ENCODE results near the gene KIF6.
"Not testable (repeated sequence)": the region's sequence is repeated elsewhere in the genome, so short reads cannot be mapped to it uniquely, and the experiment has no call there.

KIF6 gene

DNA sequence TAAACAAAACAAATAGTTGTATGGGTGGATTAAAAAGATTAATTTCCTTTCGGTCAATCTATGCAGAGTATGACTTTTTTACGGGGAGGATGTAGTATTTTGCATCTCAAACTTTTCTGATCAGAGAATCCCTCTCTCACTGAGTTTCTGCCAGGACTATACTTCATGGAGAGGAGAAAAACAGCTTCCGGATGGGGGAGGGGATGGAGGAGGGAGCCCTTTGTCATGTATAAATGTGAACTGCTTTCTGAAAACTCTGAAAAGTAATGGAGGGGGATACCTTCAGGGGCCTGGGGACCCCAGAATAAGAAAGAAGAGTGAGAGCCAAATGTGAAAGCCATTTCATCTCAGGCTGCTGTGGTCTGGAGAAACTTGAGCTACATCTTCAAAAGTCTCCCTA, 229.6 kb downstream of the KIF6 start:
- no peak for DNase-seq

DNA sequence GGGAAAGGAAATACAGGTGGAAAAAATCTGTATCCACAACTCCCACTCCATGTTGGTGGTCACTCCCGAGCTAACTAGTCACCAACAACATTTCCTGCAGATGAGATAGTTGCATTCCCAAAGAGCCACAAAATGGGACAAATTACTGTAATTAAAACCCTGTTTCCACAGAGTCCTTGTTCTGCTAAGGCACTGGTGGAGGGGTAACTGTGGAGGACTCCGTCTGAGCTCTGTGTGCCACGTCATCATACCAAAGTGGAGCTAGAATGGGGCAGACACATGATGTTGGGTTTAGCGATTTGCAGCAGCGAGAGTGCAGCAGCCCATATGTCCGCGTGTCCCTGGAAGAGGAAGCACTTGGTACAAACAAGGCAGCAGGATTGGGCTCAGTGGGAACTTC, 230.2 kb downstream of the KIF6 start:
- no peak for DNase-seq

DNA sequence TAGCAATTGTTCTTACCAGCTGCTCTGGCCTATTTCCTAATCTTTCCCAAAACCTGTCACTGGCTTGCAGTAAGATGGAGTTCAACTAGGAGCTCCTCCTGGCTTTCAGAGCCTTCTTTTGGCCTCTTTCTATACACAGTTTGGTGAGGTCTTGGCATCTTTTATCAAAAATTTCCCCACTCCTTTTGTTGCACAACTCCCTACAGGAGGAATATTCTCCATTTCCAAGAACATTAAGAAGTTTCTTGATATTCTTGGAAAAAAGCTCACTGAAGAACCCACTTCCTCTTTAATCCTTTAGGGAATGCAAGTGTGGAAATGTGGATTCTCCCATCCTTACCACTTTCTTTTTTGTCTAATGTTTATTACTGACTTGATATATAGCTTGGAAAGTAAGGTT, 231.4 kb downstream of the KIF6 start:
- no peak for DNase-seq

DNA sequence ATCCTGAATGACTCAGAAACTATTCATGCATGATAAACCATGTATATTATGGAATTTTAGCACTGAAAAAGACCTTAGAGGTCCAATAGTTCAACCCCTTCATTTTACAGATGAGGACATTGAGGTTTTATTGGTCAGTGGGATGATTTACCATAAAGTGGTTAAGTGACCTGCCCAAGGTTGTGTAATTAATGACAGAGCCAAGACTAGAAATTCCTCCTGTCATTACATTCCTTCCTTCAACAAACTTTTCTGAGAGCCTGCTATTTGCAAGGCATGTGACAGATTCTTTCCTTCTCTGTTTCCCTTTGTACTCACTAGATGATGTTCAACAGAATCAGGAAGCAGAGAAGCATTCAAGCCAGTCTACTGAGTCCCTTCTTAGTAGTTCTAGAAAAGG, 232.0 kb downstream of the KIF6 start:
- no peak for DNase-seq

DNA sequence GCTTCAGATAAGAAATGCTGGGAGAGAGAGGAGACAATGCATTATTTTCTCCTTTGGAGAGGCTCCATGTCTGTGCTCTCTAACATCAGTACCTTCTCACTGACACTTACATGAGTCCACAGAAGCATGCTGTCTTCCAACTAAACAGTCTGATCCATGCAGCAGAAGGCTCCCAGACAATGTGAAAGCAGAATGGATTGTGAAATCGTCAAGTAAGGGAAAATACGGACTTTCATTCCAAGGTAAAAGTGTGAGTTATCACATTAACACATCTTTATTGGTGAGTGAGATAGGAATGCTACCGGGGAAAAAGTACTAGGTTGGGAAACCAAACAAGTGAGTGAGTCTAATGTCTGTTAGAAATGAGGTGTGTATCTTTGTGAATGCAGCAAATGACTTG, 235.1 kb downstream of the KIF6 start:
- no peak for DNase-seq

DNA sequence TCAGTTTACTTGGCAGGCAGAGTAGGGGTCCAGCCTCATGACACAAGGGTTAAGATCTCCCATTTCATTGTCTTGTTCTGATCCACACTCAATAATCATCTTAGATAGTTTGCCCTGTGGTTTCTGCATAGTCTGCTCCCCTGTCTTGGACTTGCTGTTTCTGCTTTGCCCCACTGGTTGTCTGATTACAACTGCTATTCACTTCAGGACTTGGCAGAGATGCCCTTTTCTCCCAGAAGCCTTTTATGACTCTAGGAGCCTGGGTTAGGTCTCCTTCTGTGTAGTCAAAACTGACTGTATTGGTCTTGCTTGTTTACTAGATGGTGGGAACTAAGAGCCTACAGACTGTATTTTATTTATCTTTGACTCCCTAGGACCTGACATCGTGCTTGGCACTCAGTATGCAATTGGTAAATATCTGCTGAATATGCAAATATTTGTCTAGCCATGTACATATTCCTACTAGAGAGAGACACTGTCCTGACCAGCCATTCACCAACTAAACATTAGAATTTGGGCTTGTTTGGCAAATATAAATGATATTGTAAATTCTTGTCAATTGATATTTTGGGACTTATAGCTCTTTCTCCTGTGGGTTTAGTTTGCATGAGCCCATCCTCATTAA, 236.8 kb downstream of the KIF6 start:
- no peak for DNase-seq

DNA sequence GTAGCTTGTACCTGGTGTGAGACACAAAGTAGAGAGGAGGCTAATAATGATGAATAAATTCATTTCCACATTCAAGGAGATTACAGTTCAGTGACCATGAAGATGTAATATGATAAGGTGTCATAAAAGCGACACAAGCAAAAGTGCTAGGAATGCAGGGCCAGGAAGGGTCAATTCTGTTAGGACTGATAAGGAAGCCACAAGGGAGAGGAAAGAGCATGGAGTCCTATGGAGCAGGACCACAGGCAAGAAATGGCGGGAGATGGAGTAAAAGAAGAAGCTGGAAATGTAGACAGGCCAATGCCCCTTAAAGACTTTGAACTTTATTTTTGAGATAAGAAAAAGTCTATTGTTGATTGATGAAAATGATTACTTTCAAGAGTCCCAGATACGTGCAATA, 240.9 kb downstream of the KIF6 start:
- DNase-seq = no peak

DNA sequence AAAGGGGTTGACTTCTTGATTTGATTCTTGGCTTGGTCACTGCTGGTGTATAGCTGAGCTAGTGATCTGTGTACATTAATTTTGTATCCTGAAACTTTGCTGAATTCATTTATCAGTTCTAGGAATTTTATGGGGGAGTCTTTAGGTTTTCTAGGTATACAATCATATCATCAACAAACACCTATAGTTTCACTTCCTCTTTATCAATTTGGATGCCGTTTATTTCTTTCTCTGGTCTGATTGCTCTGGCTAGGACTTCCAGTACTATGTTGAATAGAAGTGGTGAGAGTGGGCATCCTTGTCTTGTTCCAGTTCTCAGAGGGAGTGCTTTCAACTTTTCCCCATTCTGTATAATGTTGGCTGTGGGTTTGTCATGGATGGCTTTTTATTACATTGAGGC, 245.4 kb downstream of the KIF6 start:
- not testable (repeated sequence) for DNase-seq

DNA sequence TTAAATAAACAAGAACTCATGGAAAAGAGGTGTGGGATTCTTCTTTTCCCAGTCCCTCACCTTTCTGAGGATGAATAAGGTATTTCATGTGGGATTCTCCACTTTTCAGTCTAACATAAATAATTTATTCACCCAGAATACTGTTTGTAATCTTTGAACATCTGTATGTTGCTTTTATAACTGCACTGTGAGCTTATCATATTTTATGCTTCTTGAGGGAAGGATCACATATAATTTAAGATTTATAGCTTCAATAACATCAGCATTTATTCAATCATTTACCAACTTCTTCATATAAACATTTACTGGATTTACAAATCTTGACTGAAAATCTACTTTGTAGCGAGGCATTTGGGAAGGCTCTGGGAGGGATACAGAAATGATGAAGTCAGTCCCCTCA, 248.5 kb downstream of the KIF6 start:
- DNase-seq = no peak

DNA sequence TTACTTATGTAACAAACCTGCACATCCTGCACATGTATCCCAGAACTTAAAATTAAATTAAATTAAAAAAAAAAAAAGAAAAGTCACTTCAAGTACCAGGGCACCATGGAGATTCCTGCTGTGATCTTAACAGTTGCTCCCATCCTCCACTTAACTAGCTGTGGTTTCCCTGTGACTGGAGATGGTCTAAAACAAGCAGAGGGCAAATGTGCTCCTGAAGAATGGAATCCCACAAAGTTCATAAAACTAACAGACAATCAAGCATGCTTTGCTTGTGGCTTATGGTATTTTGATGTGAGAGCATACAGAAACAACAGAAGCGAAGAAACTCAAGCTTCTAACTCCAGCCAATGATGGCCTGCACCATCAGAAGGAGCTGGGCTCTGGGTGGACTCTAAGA, 249.1 kb downstream of the KIF6 start:
- no peak for DNase-seq

DNA sequence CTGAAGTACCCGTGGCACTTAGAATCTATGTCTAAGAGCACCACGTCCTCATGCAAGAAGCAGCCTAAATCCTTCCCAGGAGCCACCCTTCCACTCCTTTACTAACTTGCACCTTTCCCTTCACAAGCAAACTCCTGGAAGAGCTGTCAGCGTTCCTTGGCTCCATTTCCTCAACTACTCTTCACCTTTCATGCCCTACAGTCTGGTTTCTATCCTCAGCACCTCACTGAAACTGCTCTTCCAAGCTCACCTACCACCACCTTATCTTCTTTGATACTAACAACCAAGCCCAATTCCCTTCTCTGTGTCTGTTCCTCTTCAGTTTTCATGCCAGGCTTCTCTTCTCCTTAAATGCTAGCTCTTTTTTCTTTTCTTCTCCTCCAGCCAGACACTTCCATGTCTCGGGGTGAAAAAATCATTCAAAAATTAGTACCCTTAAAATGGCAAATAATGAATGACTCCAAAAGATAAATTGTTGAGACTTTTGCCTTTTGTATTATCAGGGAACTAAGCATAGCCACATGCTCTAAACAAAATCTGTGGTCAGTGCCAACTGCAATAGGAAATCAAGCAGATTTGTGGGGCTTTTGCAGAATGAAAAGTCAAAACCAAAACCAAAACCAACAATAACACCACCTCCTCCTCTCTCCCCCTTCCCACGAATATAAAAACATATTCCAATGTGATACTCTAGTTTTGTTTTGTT, 253.1 kb downstream of the KIF6 start:
- DNase-seq = no peak

DNA sequence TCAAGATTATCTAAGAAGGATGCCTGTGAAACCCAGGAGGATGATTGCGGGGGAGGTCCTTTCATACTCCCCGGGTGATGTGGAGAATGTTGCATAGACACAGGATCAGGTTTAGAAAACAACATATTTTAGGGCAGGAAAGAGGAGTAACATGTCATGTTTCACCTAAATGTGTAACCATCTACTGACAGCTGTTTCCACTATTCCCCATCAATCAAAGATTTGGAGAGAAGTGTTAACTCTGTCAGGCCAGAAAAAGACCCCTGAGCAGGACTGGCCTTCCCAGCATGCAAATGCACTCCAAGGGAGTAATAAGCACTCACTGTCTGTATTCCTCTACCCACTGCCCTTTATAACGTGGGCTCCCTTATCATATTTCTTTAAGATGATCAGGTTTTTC, 254.7 kb downstream of the KIF6 start:
- no peak for DNase-seq

DNA sequence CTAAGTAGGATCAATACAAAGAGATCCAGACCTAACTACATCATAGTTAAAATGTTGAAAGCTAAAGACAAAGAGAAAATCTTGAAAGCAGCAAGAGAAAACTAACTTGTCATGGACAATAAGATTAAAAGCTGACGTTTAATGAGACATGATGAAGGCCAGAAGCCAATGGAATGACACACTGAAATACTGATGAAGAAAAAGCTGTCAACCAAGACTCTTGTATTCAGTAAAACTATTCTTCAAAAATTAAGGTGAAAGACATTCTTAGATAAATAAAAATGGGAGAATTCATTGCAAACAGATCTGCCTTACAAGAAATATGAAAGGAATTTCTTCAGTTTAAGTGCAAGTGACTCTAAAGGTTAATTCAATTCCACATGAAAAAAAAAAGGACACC, 256.8 kb downstream of the KIF6 start:
- DNase-seq = no peak

DNA sequence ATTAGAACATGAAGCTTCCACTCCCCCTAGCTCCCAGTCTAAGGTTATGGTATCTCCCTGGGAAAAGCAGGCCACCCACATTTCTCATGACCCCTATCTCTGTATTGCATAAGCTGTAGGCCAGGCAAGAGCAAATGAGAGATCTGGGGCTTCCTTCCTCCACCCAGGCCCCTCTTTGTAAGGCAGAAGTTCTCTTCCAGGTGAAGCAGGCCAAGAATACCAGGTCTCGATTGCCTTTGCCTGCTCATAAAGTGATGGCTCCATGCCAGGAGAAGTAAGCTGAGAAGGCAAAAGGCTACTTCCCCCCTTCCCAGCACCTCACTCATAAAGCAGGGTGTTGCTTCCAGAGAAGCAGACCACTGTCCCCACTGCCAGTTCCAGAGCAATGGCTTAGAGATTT, 258.6 kb downstream of the KIF6 start:
- DNase-seq = no peak

DNA sequence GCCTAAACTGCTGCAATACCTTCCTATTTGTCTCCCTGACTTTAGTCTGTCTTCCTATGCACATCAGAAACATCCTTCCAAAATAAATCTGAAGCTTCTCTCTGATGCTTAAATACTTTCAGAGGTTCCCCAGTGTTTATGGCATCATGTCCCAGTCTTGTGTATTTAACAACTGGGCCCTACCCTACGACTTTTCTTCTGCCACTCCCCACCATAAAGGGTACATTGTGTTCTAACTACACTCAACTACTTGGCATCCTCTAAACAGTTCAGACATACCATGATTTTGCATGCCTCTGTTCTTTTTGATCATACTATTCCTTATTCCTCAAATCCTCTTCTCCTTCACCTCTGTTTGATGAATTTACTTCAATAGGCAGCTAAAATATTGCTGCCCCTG, 259.7 kb downstream of the KIF6 start:
- DNase-seq = no peak

DNA sequence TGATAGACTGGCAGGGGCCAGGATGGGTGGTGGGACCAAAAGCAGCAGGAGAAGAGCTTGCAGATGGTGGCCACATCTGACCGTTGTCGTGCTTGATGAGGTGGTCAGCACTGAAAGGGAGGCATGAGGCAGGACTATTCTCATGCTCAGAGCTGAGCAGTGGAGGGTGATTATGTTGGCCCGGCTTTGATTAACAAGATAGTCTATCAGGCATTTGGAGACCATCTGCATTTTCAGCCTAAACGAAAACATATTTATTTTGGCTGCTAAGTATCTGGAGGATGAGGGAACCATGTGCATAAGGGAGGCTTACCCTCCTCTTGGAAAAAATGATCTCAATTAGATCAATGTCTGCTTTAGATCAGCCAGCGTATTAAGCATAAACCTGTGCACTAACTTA, 261.1 kb downstream of the KIF6 start:
- DNase-seq = no peak

DNA sequence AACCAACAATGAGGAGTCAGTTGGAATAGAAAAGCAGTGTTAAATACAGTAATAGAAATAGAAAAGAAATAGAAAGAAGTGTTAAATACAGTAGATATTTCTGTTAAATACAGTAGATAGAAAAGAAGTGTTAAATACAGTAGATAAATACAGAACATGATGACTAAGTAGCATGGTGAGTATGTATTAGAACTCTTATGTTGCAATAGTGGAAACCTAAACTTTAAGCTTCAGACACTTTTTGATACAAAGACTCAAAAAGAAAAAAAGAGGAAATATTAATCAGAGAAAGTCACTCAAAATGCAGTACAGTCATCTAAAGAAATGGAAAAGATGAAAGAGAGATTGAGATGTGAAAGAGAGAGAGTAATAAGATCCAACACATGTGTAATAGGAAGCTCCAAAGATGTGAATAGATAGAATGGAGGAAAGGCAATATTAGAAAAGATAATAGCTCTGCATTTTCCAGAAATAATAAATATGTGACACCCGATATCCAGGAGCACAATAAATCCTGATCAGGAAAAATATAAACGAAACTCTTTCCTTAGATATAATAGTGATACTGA, 271.2 kb downstream of the KIF6 start:
- DNase-seq = no peak

DNA sequence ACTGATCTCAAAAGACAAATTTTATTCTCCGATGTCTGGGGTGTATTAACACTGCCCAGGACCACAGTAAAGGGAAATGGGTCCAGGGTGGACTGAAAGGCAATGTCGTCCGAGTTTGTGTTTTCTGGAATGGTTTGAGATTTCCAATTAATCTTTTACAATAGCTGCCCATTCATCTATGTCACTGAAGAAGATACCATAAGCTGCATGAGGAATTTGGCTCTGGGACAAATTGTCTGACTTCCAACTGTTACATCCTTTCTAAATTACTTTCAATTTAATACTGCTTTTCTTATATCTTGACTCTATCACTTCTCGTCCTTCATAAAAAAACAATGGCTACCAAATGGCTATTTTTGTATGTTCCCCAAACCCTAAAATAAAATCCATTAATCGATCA, 272.0 kb downstream of the KIF6 start:
- no peak for DNase-seq

DNA sequence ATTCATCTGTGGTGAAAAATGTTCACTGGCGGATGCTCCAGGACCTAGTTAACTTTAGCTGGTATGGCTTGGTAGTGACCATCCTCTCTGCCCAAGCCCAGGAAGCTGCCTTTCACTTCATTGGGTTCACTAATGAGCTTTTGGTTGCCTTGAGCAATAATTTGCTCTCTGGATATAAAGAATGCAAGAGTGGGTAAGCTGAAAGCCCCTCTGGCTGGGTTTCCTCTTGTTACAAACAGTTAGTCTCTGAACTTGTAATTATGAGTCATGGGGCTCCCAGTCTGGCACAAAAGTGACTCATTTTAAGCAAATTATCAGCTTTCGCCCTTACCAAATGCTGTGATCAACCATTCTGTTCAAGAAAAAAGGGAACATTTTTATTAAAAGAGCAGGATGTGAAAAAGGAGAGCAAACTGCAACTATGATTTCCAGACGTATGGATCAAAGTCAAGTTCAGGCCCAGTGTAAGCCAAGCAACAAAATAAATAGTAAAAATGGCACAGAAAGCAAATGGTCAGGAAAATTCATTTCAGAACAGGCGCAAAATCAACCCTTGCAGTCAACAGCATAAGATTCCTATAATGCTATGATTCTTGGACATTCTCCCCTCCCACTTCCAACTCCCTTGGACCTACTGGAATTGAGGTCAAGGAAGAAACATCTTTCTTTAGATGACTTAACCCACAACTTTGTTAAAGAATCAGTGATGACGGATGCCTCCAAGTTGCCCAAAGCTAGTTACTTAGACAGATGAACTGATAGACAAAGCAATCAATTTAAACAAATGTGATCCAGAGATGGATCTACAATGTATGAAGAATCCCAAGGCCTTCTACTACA, 272.7 kb downstream of the KIF6 start:
- no peak for DNase-seq

DNA sequence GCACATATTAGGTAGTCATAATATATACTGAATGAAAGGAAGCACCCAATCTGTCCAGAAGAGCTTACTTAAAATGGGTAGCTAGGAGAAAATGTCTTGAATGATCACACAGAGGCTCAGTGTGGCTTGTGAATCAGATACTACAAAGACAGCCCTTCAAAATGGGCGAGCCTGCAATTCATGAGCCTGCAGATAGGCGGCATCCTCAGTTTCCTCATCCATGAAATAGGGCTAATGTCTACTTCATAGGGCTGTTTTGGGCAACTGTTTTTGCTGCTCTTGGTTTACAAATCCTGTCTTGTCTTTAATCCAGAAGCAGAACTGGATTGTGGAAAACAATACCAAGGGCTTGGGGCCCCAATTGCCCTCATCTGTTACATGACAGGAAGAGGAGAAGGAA, 273.4 kb downstream of the KIF6 start:
- DNase-seq = no peak

DNA sequence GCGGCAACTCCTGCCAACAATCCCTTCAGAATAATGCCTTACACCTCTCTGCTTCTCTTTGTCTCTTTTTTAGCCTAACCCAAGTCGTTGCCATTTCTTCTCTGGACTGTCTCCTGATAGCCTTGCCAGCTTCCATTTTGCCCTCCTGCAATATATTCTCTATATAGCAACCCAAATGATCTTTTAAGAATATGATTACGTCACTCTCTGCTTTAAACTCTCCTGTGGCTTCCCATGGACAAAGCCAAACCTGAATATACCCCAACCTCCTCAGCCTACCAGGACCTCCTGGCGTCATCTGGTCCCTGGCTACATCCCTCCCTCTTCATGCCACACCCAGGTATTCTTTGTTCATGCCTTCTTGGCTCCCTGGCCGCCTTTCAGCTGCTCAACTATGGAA, 276.2 kb downstream of the KIF6 start:
- DNase-seq = no peak

DNA sequence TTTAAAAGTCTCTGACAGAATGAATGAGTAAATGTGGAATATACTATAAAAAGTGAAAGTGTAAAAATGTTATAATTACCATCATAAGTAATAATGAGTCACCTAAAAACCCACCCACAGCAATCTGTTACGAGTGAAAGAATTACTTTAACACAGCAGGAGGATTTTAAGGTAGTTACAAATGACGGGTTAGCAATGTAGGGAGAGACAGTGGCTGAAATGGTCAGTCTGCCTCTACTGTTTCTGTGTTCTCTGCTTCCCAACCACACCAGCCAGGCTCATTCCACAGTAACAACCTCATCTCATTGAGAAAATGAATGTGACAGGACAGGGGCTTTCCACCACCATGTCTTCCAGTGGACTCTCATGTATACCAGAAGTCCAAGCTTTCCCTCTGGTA, 278.3 kb downstream of the KIF6 start:
- no peak for DNase-seq

DNA sequence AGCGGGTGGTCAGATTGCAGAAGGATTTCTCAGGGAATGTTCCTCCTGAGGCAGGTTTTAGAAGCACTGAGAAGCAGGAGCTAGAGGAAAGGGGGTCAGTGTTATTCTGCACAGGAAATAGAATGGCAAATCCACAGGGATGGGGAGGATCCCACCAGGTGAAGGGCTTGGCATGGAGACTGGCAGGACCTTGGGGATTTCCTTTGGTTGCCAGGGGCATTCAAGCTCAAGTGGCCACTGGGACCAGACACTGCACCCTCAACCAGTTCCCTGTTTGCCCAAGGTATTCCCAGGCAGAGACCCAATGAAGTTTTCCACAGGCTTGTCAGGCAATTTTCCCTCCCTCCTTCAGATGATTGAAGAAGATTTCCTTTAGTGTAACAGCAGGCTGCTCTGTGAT, 279.5 kb downstream of the KIF6 start:
- DNase-seq = no peak

Measured in inflammatory macrophage (primary cell).